ENCODE measurements around the gene SLC9B1. TPM values are rescaled to one million over a fixed set of nuclear protein-coding genes. Genes with fewer than 3 reads are reported as not detected.
"Not testable (repeated sequence)": the region's sequence is repeated elsewhere in the genome, so short reads cannot be mapped to it uniquely, and the experiment has no call there.

SLC9B1 gene
- total RNA-seq, 4 donors from 2014 or later, result 1.5 to 4.2 (median 2.4) TPM

DNA sequence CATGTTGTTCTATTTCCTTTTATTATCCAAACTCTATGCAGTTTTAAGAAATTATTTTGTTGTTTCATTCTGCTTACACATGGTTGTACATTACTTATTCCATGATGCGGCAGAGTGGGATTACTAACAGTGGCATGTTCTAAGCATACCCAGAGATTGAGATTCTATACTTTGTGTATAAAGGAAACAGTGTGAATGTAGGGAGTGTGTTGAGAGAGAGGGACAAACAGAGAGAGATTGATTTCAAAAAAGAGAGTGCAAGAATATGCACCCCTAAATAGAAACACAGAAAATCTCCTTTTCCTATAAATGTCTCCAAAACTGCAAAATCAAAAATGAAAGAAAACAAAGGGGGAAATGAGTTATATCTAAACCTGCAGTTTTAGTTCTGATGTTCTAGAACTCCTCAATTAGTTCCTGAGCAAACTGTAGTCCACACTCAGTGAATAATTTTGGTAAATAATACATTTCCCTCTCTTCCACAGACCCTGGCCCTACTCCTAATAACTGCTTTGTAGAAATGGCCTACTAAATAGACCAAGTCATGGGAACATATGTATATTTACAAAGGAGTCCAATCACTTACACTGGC, 31.0 kb downstream of the SLC9B1 start:
- no peaks in the 10 kb centered on the region for H3K27me3 ChIP-seq
- no peak overlapping the region for H3K4me3 ChIP-seq
- peaks cover 0 to 4% (median 0%) of the 10 kb centered on the region in 3 donors for H3K36me3 ChIP-seq
- no peak for DNase-seq (ENCODE audit: low spot score in 2 of 2)
- no peaks in the 10 kb centered on the region for H3K9me3 ChIP-seq
- 96 to 100% methylated on average over 1 of the region's 1 CpG for WGBS, 2 donors
- H3K27ac ChIP-seq, result no peak overlapping the region
- no peaks in the 10 kb centered on the region for H3K4me1 ChIP-seq
- TF ChIP-seq POLR2A (IDR thresholded peaks at IDR 0.05), result no peak
- TF ChIP-seq, protein P1, sequence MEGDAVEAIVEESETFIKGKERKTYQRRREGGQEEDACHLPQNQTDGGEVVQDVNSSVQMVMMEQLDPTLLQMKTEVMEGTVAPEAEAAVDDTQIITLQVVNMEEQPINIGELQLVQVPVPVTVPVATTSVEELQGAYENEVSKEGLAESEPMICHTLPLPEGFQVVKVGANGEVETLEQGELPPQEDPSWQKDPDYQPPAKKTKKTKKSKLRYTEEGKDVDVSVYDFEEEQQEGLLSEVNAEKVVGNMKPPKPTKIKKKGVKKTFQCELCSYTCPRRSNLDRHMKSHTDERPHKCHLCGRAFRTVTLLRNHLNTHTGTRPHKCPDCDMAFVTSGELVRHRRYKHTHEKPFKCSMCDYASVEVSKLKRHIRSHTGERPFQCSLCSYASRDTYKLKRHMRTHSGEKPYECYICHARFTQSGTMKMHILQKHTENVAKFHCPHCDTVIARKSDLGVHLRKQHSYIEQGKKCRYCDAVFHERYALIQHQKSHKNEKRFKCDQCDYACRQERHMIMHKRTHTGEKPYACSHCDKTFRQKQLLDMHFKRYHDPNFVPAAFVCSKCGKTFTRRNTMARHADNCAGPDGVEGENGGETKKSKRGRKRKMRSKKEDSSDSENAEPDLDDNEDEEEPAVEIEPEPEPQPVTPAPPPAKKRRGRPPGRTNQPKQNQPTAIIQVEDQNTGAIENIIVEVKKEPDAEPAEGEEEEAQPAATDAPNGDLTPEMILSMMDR (IDR thresholded peaks at IDR 0.05), result no peak
- TF ChIP-seq EP300 (IDR thresholded peaks at IDR 0.05), result no peak

DNA sequence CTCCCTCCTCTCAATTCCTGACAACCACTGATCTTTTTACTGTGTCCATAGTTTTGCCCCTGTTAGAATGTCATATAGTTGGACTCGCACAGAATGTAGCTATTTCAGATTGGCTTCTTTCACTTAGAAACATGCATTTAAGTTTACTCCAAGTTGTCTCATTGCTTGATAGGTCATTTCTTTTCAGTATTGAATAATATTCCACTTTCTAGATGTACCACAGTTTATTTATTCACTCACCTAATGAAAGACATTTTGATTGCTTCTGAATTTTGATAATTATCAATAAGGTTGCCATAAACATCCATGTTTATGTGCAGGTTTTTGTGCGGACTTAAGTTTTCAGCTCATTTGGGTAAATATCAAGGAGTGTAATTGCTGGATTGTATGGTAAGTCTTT, 38.5 kb downstream of the SLC9B1 start:
- 90 to 98% methylated on average over 2 of the region's 2 CpGs for WGBS, 2 donors
- H3K9me3 ChIP-seq, result peaks cover 0 to 11% (median 0%) of the 10 kb centered on the region in 4 donors
- H3K27ac ChIP-seq, result no peak overlapping the region
- no peaks in the 10 kb centered on the region for H3K27me3 ChIP-seq
- H3K36me3 ChIP-seq, result peaks cover 0 to 3% (median 0%) of the 10 kb centered on the region in 3 donors
- TF ChIP-seq POLR2A (IDR thresholded peaks at IDR 0.05), result no peak
- TF ChIP-seq EP300 (IDR thresholded peaks at IDR 0.05), result no peak
- TF ChIP-seq, protein P1 (IDR thresholded peaks at IDR 0.05), result no peak
- DNase-seq (ENCODE audit: low spot score in 2 of 2), result no peak
- H3K4me1 ChIP-seq, result no peaks in the 10 kb centered on the region
- no peak overlapping the region for H3K4me3 ChIP-seq

DNA sequence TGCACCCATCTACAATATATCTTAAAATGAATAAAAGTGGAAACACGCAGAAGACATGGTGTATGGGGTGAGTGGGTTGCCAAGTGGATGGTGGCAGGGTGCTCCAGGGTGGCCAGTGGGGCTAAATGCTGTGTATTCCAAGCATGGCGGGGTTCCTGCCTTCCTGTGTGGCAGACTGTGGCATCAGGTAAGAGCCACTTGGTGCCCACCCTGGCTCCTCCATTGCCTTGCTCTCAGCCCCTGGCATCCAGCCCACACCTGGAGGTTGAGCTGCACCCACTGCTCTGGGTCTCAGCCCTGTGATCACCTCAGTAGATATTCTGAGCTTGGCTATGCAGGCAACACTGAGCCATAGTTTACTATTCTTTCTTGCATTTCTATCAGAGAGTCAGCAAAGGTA, 57.7 kb downstream of the SLC9B1 start:
- not testable (repeated sequence) for H3K36me3 ChIP-seq; H3K27me3 ChIP-seq; H3K9me3 ChIP-seq; H3K4me3 ChIP-seq; H3K4me1 ChIP-seq; H3K27ac ChIP-seq; DNase-seq (ENCODE audit: low spot score in 2 of 2)
- whole genome bisulfite sequencing, 2 donors, result 93 to 98% methylated on average over 2 of the region's 2 CpGs

DNA sequence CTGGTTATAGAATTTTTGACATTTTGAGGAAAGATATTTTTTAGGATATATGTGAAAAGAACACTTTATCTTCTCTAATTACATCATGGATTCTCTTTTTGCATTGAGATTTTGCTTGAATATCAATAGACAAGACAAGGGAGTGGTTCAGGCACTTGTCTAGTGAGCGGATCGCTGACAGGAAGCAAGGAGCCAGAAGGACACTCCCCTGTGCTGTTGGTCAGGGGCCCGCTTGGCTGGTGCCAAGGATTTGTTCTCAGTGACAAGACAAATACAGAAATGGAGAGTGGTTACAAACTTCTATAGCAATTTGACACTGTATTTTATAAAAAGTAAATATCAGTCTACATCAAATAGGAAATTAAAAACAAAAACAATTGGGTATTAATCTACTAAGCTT, 60.0 kb downstream of the SLC9B1 start:
- Histone ChIP-seq H3K4me1 (no peaks in the 10 kb centered on the region), H3K36me3 (peaks cover 0 to 9% (median 0%) of the 10 kb centered on the region in 3 donors), H3K27me3 (no peaks in the 10 kb centered on the region), H3K27ac (no peak overlapping the region), H3K9me3 (peaks cover 0 to 4% (median 0%) of the 10 kb centered on the region in 4 donors), H3K4me3 (no peak overlapping the region)
- TF ChIP-seq, protein P1 (IDR thresholded peaks at IDR 0.05), result no peak
- TF ChIP-seq EP300 (IDR thresholded peaks at IDR 0.05) (no peak), POLR2A (IDR thresholded peaks at IDR 0.05) (no peak)
- WGBS, 2 donors, result 73 to 74% methylated on average over 3 of the region's 3 CpGs
- DNase-seq (ENCODE audit: low spot score in 2 of 2), result no peak

DNA sequence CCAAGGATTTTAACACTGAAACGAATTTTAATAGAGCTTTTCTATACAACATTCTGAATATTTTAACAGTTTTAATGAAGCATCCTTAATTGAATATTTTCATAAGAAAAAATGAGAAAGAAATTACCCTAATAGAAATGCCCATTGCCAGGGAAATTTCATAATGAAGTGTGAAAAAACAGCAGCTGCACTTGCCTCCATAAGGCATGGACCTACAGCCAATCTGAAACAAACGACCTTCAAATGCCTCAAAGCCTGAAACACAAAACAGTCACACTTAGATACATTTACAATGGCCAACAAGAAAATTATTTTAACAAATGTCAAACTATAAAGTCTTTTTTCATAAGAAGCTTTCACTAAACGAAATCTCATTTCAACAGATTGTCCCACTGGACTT, 74.4 kb downstream of the SLC9B1 start:
- Histone ChIP-seq H3K9me3 (peaks cover 0 to 7% (median 0%) of the 10 kb centered on the region in 4 donors), H3K4me1 (no peaks in the 10 kb centered on the region), H3K27me3 (no peaks in the 10 kb centered on the region), H3K36me3 (no peaks in the 10 kb centered on the region), H3K27ac (no peak overlapping the region), H3K4me3 (no peak overlapping the region)
- WGBS, 2 donors, result 53 to 54% methylated on average over 3 of the region's 3 CpGs
- no peak for DNase-seq (ENCODE audit: low spot score in 2 of 2)
- TF ChIP-seq, protein P1 (IDR thresholded peaks at IDR 0.05), result no peak
- TF ChIP-seq POLR2A (IDR thresholded peaks at IDR 0.05) (no peak), EP300 (IDR thresholded peaks at IDR 0.05) (no peak)

DNA sequence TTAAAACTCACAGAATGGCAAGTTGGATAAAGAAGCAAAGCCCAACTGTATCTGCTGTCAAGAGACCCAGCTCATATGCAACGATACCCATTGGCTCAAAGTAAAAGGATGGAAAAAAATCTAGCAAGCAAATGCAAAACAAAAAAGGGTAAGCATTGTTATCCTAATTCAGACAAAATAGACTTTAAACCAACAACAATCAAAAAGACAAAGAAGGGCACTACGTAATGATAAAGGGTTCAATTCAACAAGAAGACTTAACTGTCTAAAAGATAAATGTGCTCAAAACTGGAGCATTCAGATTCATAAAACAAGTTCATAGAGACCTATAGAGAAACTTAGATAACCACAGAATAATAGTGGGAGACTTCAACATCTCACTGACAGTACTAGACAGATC, 81.4 kb downstream of the SLC9B1 start:
- H3K4me3 ChIP-seq; H3K36me3 ChIP-seq; H3K27me3 ChIP-seq; H3K4me1 ChIP-seq; DNase-seq (ENCODE audit: low spot score in 2 of 2); H3K9me3 ChIP-seq; H3K27ac ChIP-seq: not testable (repeated sequence)
- WGBS, 2 donors, result 70 to 81% methylated on average over 2 of the region's 2 CpGs
